CD4-positive, alpha-beta T cell (primary cell): ENCODE results near the gene NR1H3. TPM values are rescaled to one million over a fixed set of nuclear protein-coding genes. Genes with fewer than 3 reads are reported as not detected.
A peak's percentile ranks its signal among the peaks of the same experiment; 100 is the strongest.

ENCODE experiments used
- ATAC-seq: fragments of 200-7000 bp; cut with Tn5 transposase; one replicate; pipeline ENCODE4 v1.10.0; 2022; ENCODE audit warnings: mild to moderate bottlenecking; ENCODE audit not compliant: poor library complexity
- CTCF ChIA-PET: fragments of 350-600 bp; sonication (Branson Sonifier 250); formaldehyde crosslinking; loops from one replicate; lab custom pipeline; 2021; ENCODE audit warnings: antibody characterized with exemption, inconsistent platforms; lab: Charles Lee
- POLR2A ChIA-PET: fragments of 350-600 bp; sonication (Branson Sonifier 250); formaldehyde crosslinking; loops from one replicate; lab custom pipeline; 2021; ENCODE audit warnings: antibody characterized with exemption, inconsistent platforms; lab: Charles Lee
- DNase-seq, 14 experiments: peaks; one replicate each; pipeline ENCODE4 v3.0.0-alpha.2; 2013 to 2020; ENCODE audit warnings: mixed read lengths in 2 of 14
- H3K27ac ChIP-seq, 2 donors: one replicate each; pipeline versions ENCODE4 v1.5.1 to v1.7.0; 2013; ENCODE audit warnings: low read length in 2 of 2, low read depth in 1 of 2, mild to moderate bottlenecking in 1 of 2
- H3K27me3 ChIP-seq, 2 experiments: 1 replicate in 1 of 2; 2 replicates in 1 of 2; pipeline versions ENCODE4 v1.6.1 to v1.7.0; 2013; ENCODE audit warnings: low read length in 2 of 2, control low read depth in 1 of 2, mild to moderate bottlenecking in 1 of 2, moderate library complexity in 1 of 2; ENCODE audit not compliant: insufficient read depth in 2 of 2, control insufficient read depth in 1 of 2
- H3K36me3 ChIP-seq: one replicate; pipeline ENCODE4 v1.6.1; 2013; ENCODE audit warnings: low read length, control low read depth; ENCODE audit not compliant: insufficient read depth
- H3K4me1 ChIP-seq: one replicate; pipeline ENCODE4 v1.6.1; 2013; ENCODE audit warnings: low read length, control low read depth; ENCODE audit not compliant: insufficient read depth
- H3K4me3 ChIP-seq: one replicate; pipeline ENCODE4 v1.5.1; 2013; ENCODE audit warnings: mild to moderate bottlenecking, low read length, moderate library complexity
- H3K9me3 ChIP-seq, 2 experiments: 1 replicate in 1 of 2; 2 replicates in 1 of 2; pipeline versions ENCODE4 v1.6.1 to v1.7.0; 2013; ENCODE audit warnings: low read length in 2 of 2, mild to moderate bottlenecking in 2 of 2, control low read depth in 1 of 2, moderate library complexity in 1 of 2; ENCODE audit not compliant: control insufficient read depth in 1 of 2, insufficient read depth in 1 of 2
- H3K27ac Mint-ChIP-seq: one replicate; pipeline ENCODE4 v1.8.0; 2020; ENCODE audit warnings: mixed read lengths
- H3K27me3 Mint-ChIP-seq: one replicate; pipeline ENCODE4 v1.8.0; 2021; ENCODE audit warnings: mixed read lengths
- H3K36me3 Mint-ChIP-seq: one replicate; pipeline ENCODE4 v1.8.0; 2021; ENCODE audit warnings: low read depth, mixed read lengths
- H3K4me1 Mint-ChIP-seq: one replicate; pipeline ENCODE4 v1.8.0; 2021; ENCODE audit warnings: low read depth, mixed read lengths
- H3K4me3 Mint-ChIP-seq: one replicate; pipeline ENCODE4 v1.8.0; 2020; ENCODE audit warnings: mild to moderate bottlenecking, mixed read lengths
- H3K9me3 Mint-ChIP-seq: one replicate; pipeline ENCODE4 v1.8.0; 2020; ENCODE audit warnings: mixed read lengths
- intact Hi-C, 2 experiments: fragments of 100-400 bp; cut with DNase I in 1 of 2; cut with micrococcal nuclease in 1 of 2; formaldehyde crosslinking; loops; one replicate each; pipeline versions ENCODE4 v1.15.1 to v1.9.0; 2023 to 2025; cut with DNase I, micrococcal nuclease
- total RNA-seq, 174 experiments: library from RNA in 2 of 174; stranded (reverse) in 2 of 174; gene quantifications; one replicate each; pipeline ENCODE4 v1.2.3 and lab custom pipeline; 2021 to 2026
- TF ChIP-seq, protein P1 (sequence below): fragments of 200-600 bp; IDR thresholded peaks from one replicate; pipeline ENCODE4 v1.8.0; 2022; ENCODE audit warnings: antibody characterized with exemption, mild to moderate bottlenecking

Gene NR1H3
- total RNA-seq, 2 experiments from 2014 or later = 1.8 to 2.3 TPM

DNA sequence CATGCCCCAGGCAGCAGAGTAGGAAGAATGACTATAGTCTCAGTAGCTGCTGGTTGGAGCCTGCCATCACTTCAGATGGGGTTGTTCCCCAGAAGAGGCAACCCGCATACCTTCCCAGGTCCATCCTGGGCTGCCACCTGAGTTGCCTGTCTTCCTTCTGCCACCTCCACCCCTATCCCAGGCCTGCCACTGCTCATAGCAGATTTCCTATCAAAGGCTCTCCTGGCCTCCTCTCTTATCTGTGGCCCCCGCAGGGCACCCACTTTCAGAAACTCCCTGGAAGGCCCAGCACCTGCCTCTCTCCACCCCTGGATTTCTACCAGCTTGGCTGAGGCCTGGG, 649 bp upstream of the NR1H3 start:
- H3K4me1 ChIP-seq = peaks cover 17% of the 10 kb centered on the region
- no peaks in the 10 kb centered on the region for H3K27me3 ChIP-seq
- H3K27ac Mint-ChIP-seq = no peak overlapping the region
- DNase-seq (no peak), ATAC-seq (no peak)
- H3K4me1 Mint-ChIP-seq = peaks cover 12% of the 10 kb centered on the region
- no peaks in the 10 kb centered on the region for H3K36me3 Mint-ChIP-seq
- H3K9me3 ChIP-seq = no peaks in the 10 kb centered on the region
- H3K27me3 Mint-ChIP-seq = no peaks in the 10 kb centered on the region
- H3K4me3 Mint-ChIP-seq = no peak overlapping the region
- H3K4me3 ChIP-seq = no peak overlapping the region
- no peak overlapping the region for H3K27ac ChIP-seq
- intact Hi-C loops = no loop called here
- H3K9me3 Mint-ChIP-seq = no peaks in the 10 kb centered on the region
- POLR2A ChIA-PET = interaction anchor here (0.7 kb wide), 1 partner anchor 11 kb away, joined by 4 read pairs; no protein-coding TSS in a partner anchor
- TF ChIP-seq, protein P1, sequence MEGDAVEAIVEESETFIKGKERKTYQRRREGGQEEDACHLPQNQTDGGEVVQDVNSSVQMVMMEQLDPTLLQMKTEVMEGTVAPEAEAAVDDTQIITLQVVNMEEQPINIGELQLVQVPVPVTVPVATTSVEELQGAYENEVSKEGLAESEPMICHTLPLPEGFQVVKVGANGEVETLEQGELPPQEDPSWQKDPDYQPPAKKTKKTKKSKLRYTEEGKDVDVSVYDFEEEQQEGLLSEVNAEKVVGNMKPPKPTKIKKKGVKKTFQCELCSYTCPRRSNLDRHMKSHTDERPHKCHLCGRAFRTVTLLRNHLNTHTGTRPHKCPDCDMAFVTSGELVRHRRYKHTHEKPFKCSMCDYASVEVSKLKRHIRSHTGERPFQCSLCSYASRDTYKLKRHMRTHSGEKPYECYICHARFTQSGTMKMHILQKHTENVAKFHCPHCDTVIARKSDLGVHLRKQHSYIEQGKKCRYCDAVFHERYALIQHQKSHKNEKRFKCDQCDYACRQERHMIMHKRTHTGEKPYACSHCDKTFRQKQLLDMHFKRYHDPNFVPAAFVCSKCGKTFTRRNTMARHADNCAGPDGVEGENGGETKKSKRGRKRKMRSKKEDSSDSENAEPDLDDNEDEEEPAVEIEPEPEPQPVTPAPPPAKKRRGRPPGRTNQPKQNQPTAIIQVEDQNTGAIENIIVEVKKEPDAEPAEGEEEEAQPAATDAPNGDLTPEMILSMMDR = no peak
- CTCF ChIA-PET = no interaction called here
- H3K36me3 ChIP-seq = no peaks in the 10 kb centered on the region

DNA sequence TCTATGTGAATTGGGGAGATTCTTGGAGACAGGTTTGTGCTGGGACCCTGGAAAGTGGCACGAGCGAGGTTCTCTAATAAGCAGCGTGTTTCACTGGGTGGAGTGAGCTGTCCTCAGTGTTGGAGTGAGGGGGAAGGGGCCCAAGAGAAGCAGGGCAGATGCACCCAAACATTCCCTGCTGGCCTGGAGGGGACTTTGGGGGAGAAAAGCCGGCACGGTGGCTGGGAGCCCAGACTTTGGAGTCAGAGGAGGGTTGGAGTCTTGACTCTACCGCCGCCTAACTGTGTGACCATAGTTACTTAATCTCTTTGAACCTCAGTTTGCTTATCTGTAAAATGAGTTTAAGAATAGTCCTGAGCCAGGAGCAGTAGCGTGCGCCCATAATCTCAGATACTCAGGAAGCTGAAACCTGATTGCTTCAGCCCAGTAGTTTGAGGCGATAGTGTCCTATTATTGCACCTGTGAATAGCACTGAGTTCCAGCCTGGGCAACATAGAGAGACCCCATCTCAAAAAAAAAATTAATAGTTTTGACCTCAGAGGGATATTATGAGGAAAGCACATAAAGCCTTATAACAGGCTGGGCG, 614 bp downstream of the NR1H3 start:
- H3K9me3 Mint-ChIP-seq = no peaks in the 10 kb centered on the region
- ChIA-PET CTCF (interaction anchor here (0.6 to 2.0 kb wide), 6 partner anchors 13 to 280 kb away, joined by 3 to 13 read pairs (median 7); no protein-coding TSS in a partner anchor), POLR2A (interaction anchor here (1.9 to 2.7 kb wide), 3 partner anchors 10 to 81 kb away, joined by 10 to 19 read pairs (median 10); partner anchors contain the start of genes ACP2, ARFGAP2 and DDB2)
- ATAC-seq (no peak), DNase-seq (no peak)
- Histone ChIP-seq H3K27ac (no peak overlapping the region), H3K9me3 (no peaks in the 10 kb centered on the region), H3K4me1 (peaks cover 17% of the 10 kb centered on the region), H3K36me3 (no peaks in the 10 kb centered on the region), H3K27me3 (no peaks in the 10 kb centered on the region), H3K4me3 (no peak overlapping the region)
- TF ChIP-seq, protein P1 = no peak
- H3K4me3 Mint-ChIP-seq = no peak overlapping the region
- H3K36me3 Mint-ChIP-seq = no peaks in the 10 kb centered on the region
- H3K27me3 Mint-ChIP-seq = no peaks in the 10 kb centered on the region
- H3K27ac Mint-ChIP-seq = no peak overlapping the region
- intact Hi-C loops = no loop called here
- peaks cover 12% of the 10 kb centered on the region for H3K4me1 Mint-ChIP-seq

DNA sequence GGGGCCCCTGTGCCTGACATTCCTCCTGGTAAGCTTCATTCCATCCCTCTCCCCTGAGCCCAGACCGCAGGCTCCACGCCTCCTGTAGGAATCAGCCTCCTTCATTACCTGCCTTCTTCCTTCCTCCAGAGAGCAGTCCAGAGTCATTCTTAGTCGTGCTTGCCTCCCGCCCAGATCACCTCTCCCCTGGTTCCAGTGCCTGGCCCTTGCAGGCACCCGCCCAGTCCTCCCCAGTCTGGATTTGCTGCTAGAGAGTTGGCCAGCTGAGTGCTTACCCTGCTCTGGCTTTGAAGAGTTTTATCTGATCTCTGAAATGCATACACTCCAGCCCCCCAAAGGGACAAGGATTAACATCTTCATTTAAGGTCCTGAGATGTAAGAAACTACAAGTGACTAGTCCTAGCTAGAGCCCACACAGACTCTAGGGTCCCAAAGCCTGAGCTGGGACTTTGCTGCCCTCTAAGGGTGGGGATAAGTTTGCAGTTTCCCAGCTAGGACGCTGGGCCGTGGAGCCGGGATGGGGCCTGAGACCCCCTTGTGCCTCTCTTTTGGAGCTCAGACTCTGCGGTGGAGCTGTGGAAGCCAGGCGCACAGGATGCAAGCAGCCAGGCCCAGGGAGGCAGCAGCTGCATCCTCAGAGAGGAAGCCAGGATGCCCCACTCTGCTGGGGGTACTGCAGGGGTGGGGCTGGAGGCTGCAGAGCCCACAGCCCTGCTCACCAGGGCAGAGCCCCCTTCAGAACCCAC, 1.6 kb downstream of the NR1H3 start:
- POLR2A ChIA-PET = interaction anchor here (1.1 to 2.7 kb wide), 7 partner anchors 9 to 82 kb away, joined by 3 to 19 read pairs (median 4); partner anchors contain the start of genes ACP2, ARFGAP2 and DDB2
- DNase-seq (peak in 8 of 14 experiments; percentile 9 to 61 (median 30)), ATAC-seq (peak; percentile 82)
- H3K27me3 ChIP-seq = no peaks in the 10 kb centered on the region
- H3K4me1 ChIP-seq = peaks cover 17% of the 10 kb centered on the region
- no peak overlapping the region for H3K4me3 ChIP-seq
- CTCF ChIA-PET = interaction anchor here (0.6 to 2.0 kb wide), 11 partner anchors 8 to 150 kb away, joined by 3 to 13 read pairs (median 6); partner anchors contain the start of gene ACP2
- no peaks in the 10 kb centered on the region for H3K9me3 ChIP-seq
- no peaks in the 10 kb centered on the region for H3K9me3 Mint-ChIP-seq
- H3K4me1 Mint-ChIP-seq = peaks cover 14% of the 10 kb centered on the region
- H3K27me3 Mint-ChIP-seq = no peaks in the 10 kb centered on the region
- intact Hi-C loops = loop anchor here in 1 of 2 experiments (1.0 kb wide), 1 partner anchor 82 kb away; no protein-coding TSS in a partner anchor
- H3K27ac Mint-ChIP-seq = no peak overlapping the region
- TF ChIP-seq, protein P1 = peak; percentile 47
- H3K4me3 Mint-ChIP-seq = no peak overlapping the region
- H3K36me3 ChIP-seq = no peaks in the 10 kb centered on the region
- no peak overlapping the region for H3K27ac ChIP-seq
- H3K36me3 Mint-ChIP-seq = no peaks in the 10 kb centered on the region
